NCI-H146 treated with DMSO at 0.1 percent for 48 hours (cell line): Measurements from ENCODE around the gene TEX261.
"Not testable (repeated sequence)": the region's sequence is repeated elsewhere in the genome, so short reads cannot be mapped to it uniquely, and the experiment has no call there.

Experiments used
- DNase-seq: peaks from one replicate; lab custom pipeline; 2025; ENCODE audit not compliant: unreplicated experiment; lab: John Stamatoyannopoulos, UW

The TEX261 gene

DNA sequence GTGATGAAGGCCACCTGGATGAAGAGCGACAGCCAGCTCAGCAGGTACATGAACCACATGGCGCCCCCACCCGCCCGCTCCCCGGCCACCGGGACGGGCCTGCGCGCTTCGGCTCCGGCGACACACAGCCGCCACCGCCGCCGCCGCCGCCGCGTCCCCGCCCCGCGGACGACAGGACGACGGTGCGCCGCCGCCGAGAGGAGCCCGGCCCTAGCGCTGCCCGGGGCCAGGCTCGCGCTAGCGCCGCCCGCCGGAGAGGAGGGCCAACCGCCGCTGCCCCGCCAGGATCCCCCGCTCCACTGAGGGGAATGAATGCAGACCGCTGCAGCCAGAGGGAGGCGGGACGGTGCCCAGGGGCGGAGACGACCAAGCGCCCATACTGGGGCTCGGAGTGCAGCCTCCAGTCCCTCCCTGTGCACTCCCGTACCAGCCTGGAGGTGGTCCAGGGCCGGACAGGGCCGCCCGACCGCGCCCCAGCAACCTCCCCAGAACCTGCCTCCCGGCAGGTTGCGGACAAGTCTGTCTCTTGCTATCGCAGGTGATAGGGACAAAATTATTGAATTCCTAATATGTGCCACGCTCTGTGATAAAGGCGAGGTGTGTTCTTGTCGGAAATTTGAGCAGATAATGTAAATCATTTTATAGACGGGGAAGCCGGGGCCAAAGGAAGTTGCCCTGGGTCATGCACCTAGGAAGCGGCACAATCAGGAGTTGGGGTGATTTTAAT lies at the start of gene TEX261:
TSS of gene TEX261 (minus strand) at position 175 of the 727 bp plus-strand sequence. CDS start at position 59, 116 bp downstream.
- peak; percentile 74 for DNase-seq

DNA sequence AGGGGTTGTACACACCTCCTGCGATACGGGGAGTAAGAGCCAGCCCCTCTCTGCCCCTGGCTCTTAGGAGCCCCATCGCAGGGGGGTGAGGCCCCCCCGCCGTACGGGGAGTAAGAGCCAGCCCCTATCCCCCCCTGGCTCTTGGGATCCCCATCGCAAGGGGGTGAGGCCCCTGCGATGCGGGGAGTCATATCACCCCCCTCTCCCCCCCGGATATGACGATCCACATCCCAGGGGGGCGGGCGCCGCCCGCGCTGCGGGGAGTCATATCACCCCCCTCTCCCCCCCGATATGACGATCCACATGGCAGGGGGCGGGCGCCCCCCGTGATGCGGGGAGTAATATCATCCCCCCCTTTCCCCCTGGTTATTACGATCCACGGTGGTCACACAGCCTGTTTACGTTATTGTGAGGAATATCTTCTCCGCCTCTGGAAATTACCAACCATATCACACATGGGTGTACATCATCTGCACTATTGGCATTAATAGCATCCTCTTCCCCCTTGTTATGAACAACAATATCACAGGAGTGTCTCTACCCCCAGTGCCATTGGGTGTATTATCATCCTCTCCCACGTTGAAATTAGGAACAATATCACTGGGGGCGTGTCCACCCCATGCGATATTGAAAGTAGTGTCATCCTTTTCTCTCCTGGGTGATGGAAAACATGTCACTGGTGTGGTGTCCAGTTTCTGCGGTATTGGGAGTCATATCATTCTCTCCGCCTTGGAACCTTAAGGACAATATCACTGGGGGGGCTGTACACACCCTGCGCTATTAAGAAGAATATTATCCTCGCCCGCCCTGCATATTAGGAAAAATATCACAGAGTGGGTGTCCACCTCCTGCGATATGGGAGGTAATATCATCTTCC lies 49.1 kb upstream of the TEX261 start:
- no peak for DNase-seq

DNA sequence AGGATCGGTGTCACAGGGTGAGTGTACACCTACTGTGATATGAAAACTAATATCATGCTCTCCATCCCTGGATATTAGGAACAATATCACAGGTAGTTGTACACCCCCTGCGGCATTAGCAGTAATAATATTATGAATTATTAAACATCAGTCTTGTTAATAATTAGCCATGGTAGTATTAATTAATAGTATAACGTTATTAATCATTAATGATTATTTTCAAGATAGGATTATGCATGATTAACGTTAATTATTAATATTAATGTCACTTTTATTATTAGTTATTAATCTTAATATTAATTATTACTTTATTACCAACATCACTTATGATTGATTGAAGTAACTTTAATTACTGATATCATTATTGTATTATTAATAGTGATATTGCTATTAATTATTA lies 47.6 kb upstream of the TEX261 start:
- DNase-seq, result no peak

DNA sequence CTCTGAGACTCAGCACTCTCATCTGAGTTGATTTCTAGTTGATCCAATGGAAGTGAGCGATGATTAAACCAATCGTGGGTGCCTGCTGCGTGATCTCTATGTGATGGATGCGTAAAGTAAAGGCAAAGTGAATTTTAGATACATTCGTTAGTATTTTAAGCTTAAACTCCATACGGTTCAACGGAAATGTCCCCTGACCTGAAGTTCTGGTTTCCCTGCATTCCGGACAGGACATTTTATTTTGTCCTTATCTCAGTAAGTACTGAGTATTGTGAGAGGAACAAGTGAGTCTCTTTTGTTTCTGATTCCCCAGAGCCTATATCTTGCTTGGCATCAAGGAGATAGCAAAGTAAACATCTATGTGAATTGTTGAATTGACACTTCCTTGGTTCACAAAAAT lies 41.6 kb upstream of the TEX261 start:
- DNase-seq, result not testable (repeated sequence)

DNA sequence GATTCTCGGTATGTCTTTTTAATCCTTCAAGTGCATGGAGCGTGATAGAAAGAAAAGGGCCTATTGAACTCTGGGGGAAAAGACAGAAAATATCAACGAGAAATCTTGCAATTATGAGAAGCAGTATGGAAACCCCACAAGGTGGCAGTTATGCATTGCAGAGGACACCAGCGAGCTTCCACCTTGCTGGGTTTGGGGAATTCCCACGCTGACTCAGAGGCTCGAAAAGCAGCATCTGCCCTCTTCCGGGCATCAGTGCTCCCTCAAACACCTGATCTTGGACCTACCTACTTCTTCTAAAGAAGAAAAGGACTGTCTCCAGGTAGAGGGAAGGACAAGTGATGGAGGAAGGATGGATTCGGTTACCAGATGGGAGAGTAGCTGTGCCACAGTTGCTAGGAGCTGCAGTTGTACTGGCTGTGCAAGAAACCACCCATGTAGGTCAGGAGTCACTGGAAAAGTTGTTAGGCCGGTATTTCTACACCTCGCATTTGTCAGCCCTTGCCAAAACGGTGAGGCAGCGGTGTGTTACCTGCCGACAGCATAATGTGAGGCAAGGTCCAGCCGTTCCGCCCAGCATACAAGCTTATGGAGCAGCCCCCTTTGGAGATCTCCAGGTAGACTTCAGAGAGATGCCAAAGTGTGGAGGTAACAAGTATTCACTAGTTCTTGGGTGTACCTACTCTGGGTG lies 29.0 kb upstream of the TEX261 start:
- not testable (repeated sequence) for DNase-seq

DNA sequence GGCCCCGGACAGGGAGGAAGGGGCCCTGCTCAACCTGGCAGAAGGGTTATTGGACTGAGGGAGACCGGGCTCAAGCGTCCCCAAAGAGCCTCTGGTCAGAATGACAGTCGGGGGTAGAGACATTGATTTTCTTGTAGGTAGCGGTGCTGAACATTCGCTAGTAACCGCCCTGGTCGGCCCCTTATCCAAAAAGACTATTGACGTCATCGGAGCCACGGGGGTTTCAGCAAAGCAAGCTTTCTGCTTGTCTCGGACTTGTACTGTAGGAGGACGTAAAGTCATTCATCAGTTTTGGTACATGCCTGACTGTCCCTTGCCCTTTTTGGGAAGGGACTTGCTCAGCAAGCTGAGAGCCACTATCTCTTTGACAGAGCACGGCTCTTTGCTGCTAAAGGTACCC lies 26.7 kb upstream of the TEX261 start:
- DNase-seq, result not testable (repeated sequence)

DNA sequence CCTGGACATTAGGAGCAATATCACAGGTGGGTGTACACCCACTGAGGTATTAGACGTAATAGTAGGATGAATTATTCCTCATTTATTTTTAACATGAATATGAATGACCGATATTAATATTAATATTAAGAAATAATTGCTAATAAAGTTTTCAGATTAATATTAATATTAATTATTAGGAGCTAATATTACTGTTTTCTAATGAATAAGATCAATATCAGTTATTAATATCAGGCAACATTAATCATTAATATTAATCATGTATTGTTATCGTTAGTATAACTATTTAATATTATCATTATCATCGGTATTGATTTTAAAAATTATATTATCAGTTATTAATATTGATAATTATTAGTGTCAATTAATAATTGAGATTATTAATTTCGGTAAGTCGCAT lies 25.3 kb upstream of the TEX261 start:
- DNase-seq, result not testable (repeated sequence)

DNA sequence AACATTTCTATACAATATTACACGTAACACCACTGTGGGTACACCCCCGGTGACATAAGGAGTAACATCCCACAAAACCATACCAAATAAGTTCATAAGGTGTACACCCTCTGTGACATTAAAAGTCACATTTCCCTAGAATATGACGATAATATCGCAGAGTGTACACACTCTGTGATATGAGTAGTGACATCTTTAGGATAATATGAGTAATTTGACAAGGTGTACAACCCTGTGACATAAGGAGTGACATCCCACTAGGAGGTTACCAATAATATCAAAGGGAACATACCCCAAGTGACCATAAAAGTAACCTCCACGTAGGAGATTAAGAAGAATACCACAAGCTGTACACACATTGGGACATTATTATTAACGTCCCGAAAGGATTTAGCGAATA lies 24.0 kb upstream of the TEX261 start:
- no peak for DNase-seq

DNA sequence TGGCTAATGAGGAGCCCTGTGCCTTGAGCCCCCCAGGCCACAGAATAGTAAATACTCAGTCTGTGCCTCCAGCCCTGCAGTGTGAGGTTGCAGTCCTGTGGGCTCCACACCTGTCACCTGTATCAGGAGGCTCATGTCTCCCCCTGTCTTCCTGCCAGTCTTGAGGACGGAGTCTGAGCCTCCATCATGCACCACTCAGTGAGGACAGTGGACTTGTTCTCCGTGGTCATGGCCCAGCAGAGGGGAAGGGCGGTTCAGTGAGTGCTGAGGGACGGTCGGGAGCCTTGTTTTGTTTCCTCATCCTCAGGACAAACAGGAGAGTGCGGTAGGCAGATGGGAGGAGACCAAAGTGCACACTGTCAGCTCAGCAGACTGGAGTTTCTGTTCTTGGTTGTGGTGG lies 17.1 kb upstream of the TEX261 start:
- not testable (repeated sequence) for DNase-seq

DNA sequence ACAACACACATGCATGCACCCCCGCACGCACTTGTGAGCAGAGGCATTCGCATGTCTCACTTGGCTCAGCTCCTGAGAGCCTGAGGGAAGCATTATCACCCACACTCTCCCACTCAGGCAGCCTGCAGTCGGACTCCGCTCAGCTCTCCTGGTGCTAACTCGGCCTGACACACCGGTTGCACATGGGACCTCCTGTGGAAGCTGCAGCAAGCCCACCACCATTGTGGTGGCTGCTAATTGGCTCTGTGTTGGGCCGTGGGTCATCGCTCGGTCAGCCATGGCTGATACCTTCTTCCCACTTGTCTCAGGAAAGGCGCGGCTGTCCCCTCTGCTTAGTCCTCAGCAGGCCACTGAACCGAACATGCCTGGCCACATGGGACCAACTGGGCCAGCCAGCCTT lies 13.7 kb upstream of the TEX261 start:
- DNase-seq, result no peak

DNA sequence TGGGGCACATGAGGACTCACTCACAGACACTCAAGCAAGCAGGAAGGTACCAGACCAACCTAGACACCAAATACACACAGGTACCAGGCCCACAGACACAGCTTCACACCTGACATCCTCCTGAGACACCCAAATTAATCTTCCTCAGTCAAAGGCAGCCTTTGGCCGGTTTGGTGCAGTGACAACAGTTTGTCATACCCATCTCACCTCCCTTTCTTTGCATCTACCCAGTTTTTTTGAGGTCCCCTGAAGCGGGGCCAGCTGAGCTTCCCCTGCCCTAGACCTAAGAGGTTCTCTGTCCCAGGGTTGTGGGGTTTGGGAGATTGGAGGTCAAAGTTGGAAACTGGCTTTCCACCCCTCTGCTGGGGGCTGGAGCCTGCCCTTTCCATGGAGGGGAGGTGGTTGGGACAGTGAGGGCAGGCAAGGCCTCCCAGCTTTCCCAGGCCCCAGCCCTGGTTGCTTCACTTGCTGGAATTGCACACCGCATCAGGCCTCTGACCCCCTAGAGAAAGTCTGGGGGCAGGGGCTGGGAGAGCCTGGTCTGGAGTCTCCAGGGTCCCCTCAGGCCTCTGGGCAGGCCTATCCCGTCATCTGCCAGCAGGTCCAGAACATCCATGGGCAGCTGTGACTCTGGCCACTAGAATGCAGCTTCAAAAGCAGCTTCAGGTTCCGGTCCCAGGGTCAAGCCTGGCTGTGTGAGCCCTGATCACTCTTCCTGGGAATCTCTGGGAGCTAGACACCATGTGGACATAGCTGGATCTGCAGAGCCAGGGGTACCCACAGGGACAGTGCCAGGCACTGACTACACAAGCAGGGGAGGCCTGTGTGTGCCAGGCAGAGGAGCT lies 12.5 kb upstream of the TEX261 start:
- no peak for DNase-seq

DNA sequence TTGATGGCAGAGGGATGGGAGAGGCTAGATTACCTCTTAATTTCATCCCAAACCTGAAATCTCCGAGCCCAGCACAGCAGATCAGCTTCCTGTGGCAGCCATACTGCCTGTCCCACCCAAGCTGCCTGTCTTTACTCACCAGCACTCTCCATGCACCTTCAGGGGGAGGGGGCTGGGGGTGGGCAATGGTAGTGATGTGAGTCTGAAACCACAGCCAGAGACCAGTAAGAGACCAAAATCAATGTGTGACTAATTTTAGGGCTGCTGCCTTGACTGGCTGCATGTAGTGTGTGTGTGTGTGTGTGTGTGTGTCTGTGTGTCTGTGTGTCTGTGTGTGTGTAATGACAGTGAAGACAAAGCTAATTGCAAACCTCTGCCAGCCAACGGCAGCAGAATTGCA lies 11.7 kb upstream of the TEX261 start:
- no peak for DNase-seq

DNA sequence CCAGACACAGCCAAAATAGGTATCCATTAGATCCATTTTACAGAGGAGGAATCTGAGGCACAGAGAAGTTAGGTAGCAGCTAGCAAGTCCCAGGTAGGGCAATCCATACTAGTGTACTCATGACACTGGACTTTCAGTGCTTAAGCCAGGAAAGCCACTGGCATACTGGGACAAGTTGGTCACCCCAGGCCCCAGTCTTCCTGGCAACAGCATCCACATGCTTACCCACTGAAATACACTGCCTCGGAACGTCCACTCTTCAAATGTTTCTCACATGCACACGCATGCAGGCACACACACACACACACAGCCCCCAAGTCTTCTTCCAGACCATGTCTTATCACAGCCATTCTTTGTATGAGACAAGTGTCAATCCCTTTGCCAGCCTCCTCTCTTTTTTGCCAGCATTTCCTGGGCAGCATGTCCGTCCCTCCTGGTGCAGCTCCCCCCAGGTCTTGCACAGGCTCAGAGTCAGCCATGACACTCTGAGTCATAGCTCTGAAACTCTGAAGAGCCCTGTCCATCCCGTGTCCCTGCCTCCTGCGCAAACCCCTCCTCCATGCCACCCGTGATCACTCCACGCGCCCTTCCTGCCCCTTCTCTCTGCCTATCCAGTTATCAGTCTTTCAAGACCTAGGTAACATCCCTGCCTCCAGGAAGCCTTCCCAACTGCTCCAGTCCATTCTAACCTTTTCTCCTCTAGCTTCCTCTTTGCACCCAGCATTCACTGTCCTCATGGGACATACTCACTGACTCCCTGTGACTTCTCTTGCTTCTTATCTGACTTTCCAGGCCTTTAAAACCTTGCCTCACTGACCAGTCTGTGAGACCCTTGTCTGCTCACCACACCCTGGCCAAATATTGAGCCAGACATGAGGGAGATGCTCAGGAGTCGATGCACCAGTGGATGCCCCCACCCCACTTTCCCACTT lies 10.9 kb upstream of the TEX261 start:
- DNase-seq, result no peak

DNA sequence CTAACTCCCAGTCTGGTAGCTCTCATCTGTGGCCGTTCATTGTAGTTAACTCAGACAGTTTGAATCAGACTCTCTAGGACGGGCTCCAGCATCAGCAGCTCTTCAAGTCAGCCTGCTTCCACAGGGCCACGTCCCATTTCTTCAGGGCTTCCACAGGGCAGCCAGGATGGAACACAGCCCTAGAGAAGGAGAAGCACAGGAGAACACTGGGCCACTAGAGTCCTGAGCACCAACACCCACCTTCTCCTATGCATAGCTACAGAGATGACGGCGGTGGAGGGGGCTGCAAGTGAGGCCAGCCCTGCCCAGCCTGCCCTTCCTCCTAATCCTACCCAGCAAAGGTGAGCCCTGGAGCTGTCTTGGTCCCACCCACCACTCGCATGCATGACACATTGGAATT lies 10.2 kb upstream of the TEX261 start:
- no peak for DNase-seq

DNA sequence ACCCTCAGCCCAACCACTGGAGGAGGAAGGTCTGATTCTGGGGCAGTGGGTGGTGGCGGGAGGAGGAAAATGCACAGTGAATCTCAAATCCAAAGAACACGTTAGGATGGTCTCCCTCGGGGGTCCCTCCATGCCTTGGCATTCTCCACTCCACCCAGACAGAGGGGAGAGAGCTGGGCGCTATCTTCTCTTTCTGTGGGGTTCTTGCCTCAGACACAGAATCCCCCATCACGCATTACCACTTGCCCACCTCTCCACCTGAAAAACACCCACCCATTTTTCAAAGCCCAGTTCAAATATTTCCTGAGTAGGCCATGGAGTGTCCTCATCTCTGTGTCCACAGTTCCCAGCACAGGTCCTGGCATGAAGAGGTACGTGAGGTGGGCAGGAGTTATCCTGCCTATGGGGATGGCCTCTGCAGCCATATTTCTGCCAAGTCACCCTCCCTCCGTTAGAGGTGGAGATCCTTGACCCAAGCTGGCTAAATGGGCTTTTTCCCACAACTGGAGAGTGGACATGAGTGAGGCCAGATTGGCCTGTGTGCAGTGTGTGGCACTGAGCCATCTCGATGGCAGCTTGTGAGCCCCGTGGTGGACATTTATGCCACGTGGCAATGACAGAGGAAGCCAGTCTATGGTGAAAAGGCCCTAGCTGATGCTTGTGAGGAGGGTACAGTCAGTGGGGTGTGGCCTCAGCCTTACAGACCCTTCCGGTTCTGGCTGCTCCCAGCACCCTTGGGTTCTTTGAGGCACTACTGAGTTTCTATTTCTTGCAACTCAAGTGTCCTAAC lies 9.5 kb upstream of the TEX261 start:
- no peak for DNase-seq

DNA sequence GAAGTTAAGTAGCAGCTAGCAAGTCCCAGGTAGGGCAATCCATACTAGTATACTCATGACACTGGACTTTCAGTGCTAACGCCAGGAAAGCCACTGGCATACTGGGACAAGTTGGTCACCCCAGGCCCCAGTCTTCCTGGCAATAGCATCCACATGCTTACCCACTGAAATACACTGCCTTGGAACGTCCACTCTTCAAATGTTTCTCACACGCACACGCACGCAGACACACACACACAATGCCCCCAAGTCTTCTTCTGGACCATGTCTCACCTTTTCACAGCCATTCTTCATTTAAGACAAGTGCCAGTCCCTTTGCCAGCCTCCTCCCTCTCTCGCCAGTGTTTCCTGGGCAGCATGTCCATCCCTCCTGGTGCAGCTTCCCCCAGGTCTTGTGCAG lies 8.7 kb upstream of the TEX261 start:
- DNase-seq, result no peak

DNA sequence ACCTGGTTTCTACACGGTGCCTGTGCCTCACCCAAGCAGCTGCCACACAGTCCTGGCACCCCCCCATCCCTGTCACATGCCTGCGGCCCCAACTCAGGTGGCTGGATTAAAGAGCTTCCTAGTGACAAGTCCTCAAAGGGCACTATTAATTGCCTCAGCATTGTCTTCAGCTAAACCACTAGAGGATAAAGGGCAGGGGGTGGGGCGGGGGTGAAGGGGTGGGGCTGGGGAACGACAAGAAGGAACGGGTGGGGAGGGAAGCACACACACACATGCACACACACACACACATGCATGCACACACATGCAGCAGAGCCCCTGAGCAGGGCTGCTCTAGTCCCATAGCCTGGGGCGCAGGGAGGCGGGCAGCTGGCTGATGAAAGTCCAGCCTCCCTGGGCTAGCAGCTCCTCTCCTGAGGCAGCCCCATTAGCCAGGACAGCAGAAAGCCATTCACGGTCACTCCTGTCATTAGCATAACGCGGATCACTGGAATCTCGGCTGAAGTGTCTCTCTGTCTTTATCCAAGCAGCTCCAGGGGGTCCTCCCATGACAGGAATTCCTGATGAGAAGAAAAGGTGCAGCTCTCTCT lies 7.4 kb upstream of the TEX261 start:
- DNase-seq, result peak; percentile 89

DNA sequence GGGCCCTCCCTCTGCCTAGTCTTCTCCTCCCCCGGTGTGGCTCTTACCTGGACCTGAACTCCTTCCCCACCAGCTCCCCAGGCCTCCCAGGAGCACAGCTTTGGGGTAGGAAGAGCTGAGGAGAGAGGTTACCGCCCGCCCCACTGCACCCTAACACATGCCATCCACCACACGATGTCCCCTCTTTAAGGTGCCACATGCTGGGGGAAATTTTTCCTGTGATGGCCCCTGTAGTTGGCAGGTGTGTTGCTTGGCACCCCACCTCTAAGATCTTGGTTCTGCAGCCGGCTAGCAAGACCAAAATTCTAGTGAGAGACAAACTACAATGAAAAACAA lies 6.9 kb upstream of the TEX261 start:
- DNase-seq, result no peak
